Astrocyte of the spinal cord (primary cell): ENCODE data around the gene DEK.

Experiments
- DNase-seq: peaks from one replicate; pipeline ENCODE4 v3.0.0; 2011; ENCODE audit warnings: low read depth, low spot score
- H3K4me3 ChIP-seq: 2 replicates; pipeline ENCODE4 v1.5.1; 2011; ENCODE audit warnings: low read depth, mild to moderate bottlenecking, low read length, moderate library complexity
- in situ Hi-C: cut with HindIII; loops from 2 replicates; pipeline ENCODE4 v1.10.0; 2017; ENCODE audit warnings: low sequenced_read_pairs
- TF ChIP-seq, protein P1 (sequence below): IDR thresholded peaks from 2 replicates; pipeline ENCODE4 v1.5.1; 2012; ENCODE audit warnings: low read depth, mild to moderate bottlenecking, low read length, inconsistent platforms

DEK gene

DNA sequence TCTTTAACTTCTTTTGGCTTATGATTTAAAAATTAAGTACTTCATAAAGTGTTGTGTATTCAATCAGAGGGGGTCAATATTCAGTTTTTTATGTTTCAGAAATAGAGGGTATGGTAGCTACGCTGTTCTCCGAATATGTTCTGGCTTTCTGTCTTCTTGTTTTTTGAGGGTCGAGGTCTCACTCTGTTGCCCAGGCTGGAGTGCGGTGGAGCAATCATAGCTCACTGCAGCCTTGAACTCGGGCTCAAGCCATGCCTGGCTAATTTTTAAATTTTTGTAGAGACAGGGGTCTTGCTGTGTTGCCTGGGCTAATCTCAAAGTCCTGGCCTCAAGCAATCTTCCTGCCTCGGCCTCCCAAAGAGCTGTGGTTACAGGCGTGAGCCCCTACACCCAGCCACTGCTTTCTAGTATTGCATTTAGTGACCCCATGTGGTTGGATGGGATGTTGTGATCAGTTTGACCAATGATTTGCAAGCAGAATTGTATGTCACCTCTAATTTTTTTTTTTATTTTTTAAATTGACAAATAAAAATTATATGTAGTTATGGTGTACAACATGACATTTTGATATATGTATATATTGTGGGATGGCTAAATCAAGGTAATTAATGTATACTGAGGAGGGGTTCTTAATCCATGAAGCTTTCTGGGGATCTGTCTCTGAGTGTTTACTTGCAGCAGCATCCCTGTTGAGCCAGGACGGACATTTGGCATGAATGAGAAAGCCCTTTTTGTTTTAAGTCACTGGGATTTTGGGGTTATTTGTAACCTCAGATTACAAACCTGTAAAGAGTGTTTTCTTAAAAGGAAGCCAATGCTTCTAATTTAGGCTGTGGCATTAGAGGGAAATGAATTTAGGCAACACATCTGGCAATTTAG, 38.5 kb upstream of the DEK start:
- TF ChIP-seq, protein P1, sequence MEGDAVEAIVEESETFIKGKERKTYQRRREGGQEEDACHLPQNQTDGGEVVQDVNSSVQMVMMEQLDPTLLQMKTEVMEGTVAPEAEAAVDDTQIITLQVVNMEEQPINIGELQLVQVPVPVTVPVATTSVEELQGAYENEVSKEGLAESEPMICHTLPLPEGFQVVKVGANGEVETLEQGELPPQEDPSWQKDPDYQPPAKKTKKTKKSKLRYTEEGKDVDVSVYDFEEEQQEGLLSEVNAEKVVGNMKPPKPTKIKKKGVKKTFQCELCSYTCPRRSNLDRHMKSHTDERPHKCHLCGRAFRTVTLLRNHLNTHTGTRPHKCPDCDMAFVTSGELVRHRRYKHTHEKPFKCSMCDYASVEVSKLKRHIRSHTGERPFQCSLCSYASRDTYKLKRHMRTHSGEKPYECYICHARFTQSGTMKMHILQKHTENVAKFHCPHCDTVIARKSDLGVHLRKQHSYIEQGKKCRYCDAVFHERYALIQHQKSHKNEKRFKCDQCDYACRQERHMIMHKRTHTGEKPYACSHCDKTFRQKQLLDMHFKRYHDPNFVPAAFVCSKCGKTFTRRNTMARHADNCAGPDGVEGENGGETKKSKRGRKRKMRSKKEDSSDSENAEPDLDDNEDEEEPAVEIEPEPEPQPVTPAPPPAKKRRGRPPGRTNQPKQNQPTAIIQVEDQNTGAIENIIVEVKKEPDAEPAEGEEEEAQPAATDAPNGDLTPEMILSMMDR, result peak; percentile 22
- in situ Hi-C loops, result no loop called here
- no peak overlapping the region for H3K4me3 ChIP-seq
- peak; percentile 29 for DNase-seq

DNA sequence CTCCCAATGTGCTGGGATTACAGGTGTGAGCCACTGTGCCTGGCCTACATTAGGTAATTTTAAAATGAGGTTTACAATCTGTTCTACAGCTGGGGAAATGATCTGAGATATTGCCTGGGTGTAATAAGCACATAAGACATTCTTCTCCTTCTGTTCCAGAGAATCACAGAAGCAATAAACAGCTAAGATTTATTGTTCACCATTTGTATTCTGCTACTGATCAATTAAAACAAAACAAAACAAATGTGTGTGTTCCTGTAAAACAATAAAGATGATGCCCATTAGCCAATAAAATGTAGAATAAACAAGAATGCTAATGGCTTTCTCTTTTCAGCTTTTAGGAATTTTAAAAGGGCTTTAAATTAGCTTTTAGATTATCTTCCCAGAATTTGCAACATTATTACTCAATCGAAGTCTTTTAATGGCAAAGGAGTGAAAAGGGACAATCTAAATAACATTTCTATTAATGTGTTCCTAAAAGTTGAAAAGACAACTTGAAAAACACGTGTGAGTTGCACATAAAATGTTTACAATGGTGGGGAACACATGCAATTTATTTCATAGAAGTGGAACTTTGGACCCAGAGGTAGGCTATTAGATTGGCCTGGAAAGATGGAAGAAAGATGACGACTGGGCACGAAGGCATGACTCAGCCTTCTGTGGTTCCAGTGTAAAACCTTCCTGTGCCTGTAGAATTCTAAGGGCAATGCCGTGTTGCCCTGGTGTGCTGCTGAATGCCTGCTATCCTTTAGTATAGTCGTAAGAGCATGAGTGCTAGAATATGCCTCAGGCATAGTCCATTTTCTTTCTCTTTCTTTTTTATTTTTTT, 29.0 kb upstream of the DEK start:
- TF ChIP-seq, protein P1, result no peak
- in situ Hi-C loops, result no loop called here
- DNase-seq, result peak; percentile 42
- no peak overlapping the region for H3K4me3 ChIP-seq

DNA sequence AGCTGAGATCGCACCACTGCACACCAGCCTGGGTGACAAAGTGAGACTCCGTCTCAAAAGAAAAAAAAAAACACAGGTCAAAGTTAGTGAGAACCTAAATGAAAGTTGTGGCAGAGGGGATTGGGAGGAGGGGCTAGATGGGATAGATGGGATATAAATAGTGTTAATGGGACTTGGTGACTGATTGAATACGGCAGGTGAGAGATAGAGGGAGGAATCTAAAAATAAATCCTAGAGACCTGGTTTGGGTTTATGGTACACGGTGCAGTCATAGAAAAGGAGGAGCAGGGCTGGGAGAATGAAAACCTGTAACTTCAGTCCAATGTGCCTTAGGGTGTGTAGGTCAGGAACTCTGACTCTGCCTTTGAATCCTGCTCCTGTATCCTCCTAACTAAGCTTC, 25.0 kb upstream of the DEK start:
- in situ Hi-C loops, result no loop called here
- TF ChIP-seq, protein P1, result no peak
- no peak overlapping the region for H3K4me3 ChIP-seq

DNA sequence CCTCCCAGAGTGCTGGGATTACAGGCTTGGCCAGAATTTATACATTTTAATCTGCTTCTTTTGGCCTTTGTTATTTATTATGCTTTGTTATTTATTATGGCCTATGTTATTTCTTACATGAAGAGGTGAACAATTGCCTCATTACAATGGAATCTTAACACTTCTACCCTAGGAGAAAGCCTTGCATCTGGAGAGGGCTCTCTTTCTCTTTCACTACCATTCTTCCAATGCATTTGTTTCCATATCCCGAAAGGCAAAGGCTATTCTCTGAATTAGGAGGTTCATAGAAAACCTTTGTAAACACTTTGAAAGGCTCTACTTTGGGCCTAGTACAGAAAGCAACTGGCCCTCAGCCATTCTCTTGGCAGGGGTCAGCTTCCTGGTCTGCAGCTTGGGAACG, 19.9 kb upstream of the DEK start:
- H3K4me3 ChIP-seq, result no peak overlapping the region
- in situ Hi-C loops, result no loop called here
- TF ChIP-seq, protein P1, result no peak
- DNase-seq, result no peak

More for the DNA sequence above, 25.0 kb upstream of the DEK start:
- DNase-seq, result no peak

DNA sequence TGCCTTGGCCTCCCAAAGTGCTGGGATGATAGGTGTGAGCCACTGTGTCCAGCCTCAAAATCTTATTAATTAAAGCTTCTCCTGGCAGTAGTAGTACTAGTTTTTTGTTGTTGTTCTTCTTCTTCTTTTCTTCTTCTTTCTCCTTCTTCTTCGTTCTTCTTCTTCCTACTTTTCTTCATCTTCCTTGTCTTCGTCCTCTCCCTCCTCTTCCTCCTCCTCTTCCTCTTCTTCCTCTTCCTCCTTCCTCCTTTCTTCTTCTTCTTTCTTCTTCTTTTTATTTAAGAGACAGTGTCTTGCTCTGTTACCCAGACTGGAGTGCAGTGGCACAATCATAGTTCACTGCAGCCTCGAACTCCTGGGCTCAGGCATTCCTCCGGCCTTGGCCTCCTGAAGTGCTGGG, 17.2 kb upstream of the DEK start:
- no peak for DNase-seq
- TF ChIP-seq, protein P1, result no peak
- no peak overlapping the region for H3K4me3 ChIP-seq
- in situ Hi-C loops, result no loop called here

DNA sequence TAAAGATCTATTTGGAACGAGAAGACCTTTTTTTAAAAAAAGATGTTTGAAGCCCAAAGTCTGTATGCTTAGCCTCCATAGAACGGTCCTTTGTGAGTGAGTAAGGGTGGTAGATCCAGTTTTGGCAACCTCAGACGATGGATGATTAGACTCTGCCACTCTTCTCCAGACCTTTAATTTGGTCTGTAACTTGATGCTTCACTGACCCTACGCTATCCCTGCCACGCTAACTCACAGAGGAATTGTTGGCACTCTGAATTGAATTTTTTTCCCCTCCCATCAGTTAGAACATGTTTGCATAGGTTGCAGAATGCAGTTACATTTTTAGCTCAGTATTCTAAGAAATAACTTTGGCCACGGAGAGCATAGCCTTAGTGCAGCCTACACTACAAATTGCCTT, 15.8 kb upstream of the DEK start:
- TF ChIP-seq, protein P1, result no peak
- in situ Hi-C loops, result no loop called here
- H3K4me3 ChIP-seq, result no peak overlapping the region
- DNase-seq, result no peak
